ENCODE data around the gene BOLL.
"Not testable (repeated sequence)": the region's sequence is repeated elsewhere in the genome, so short reads cannot be mapped to it uniquely, and the experiment has no call there.

Gene BOLL

DNA sequence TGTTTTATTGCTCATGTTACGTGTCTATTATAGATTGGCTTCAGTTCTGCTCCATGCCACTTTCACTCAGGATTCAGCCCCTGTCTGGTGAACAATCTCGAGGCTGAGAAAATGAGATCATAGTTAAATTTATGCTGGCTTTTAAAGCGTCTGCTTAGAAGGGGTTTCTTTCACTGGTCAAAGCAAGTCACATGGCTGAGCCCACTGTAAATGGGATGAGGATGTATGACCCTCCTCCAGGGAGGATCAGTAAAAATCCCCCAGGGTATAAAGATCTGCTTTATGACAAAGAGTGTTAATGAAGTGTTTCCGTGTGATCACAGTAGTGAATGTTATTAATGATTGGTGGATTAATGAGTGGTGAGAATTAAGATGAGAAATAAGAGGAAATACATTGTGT lies 13.1 kb upstream of the BOLL start:
- no peak for DNase-seq (ENCODE audit: low spot score)

DNA sequence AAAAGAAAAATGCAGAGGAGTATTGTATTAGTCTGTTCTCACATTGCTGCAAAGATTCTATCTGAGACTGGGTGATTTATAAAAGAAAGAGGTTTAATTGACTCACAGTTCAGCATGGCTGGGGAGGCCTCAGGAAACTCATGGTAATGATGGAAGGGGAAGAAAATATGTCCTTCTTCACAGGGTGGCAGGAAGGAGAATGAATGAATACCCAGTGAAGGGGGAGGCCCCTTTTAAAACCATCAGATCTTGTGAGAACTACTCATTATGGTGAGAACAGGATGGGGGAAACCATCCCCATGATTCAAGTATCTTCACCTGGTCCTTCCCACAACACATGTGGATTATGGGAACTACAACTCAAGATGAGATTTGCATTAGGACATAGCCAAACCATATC lies 10.2 kb upstream of the BOLL start:
- DNase-seq (ENCODE audit: low spot score), result no peak

DNA sequence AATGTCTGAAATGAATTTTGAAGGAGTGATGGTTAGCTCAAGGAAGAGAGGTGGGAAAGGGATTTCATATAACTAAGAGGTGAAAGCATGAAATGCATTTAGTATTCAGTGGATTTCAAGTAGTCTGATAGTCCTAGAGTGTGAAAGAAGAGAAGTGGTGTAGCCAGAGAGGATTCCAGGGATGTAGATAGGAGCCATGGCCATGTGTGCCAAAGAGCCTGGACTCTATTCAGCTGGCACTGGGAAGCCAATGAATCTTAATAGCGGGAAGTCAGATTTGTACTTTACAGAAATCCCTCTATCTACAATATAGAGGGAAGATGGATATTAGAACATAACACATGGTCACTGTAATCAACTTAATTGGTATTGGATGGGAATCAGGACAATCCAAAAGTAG lies 8.3 kb upstream of the BOLL start:
- DNase-seq (ENCODE audit: low spot score), result no peak

- DNase-seq (ENCODE audit: low spot score), result no peak
Measured at GRCh38 chr2:197786010-197786877, 1.1 kb upstream of the BOLL start.

DNA sequence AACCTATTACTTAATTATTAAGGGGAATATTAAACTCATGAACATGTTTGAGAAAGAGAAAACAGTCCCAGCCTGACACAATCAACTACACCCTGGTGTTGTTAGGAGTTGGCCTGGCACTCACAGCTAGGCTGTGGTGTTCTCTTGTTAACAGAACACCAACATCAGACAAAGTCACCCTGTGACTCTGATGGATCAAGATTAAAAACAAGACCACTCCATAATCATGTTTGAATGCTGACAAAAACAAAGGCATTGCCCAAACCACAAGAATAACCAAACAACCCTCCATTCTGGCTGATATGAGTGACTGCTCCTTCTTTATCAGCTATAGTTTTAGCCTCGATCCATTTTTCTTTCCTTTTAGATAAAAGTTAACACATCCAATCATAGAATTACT lies 3.0 kb downstream of the BOLL start:
- no peak for DNase-seq (ENCODE audit: low spot score)

GRCh38 chr2:197779261-197779660 lies 5.9 kb downstream of the BOLL start:
- DNase-seq (ENCODE audit: low spot score), result no peak

DNA sequence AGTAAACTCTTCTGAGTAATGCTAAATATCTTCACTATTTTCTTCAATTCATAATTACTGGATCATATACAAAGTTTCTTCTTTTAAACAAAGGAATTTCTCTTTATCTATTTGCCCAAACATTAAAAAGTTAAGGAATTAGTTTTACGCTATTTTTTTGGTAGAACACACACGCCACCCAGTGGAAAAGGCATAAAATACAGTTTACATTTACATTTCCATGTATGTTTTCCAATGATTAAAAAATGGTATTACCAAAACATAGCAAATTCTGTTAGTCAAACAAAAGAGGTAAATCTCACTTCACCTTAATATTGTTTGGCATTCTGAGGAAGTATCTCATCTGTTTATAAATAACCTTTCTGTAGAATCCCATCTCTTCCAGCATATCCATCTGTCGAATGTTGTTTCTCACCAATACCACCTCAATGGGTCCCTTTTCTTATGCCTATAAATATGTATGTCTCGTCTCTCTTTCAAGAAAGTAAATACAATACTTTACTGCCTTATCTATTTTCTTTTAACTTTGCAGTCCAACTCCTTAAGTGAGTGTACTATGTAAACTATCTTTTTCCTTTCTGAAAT lies 7.2 kb downstream of the BOLL start:
- DNase-seq (ENCODE audit: low spot score), result peak; percentile 32

GRCh38 chr2:197760293-197760657 lies 24.8 kb downstream of the BOLL start:
- no peak for DNase-seq (ENCODE audit: low spot score)

GRCh38 chr2:197759625-197760292 lies 25.4 kb downstream of the BOLL start:
- DNase-seq (ENCODE audit: low spot score), result no peak

- no peak for DNase-seq (ENCODE audit: low spot score)
Measured at GRCh38 chr2:197759013-197759412, 26.1 kb downstream of the BOLL start.

DNA sequence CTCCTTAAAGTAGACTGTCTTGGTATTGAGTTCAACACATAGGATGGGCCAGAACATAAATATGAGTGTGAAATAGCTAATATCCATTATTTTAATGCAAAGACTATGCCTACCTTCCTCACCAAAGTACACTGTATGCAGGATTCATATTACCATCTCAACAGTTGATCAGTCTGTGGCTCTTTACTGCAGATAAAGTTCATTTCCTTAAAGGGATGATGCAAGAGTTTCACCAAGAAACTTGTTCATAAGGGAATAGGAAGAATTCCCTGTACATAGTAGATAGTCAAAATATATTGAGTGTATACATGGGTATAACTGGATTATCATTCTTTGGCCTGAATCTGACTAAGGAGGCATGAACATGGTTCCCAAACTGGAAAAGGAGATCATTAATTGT lies 44.9 kb downstream of the BOLL start:
- no peak for DNase-seq (ENCODE audit: low spot score)

GRCh38 chr2:197728555-197729544 lies 56.3 kb downstream of the BOLL start:
- not testable (repeated sequence) for DNase-seq (ENCODE audit: low spot score)

DNA sequence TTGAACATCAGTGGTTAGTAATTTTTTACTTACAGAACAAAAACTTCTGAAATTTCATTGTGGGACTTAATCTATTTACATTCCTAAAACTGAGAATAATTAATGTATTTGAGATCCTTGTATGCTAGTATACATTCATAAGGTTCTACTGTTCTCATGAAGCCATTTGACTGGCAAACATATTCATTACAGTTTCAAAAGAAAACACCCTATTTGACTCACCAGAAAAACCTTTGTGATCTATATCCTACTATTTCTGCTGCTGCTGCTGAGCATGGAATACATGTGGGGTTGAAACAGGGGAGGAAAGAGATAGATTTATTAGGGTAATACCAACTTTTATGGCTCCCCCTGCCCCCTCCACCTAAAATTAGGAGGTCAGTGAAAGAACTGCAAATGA lies 58.1 kb downstream of the BOLL start:
- no peak for DNase-seq (ENCODE audit: low spot score)

- DNase-seq (ENCODE audit: low spot score), result no peak
Measured at GRCh38 chr2:197717863-197718262, 67.3 kb downstream of the BOLL start.

DNA sequence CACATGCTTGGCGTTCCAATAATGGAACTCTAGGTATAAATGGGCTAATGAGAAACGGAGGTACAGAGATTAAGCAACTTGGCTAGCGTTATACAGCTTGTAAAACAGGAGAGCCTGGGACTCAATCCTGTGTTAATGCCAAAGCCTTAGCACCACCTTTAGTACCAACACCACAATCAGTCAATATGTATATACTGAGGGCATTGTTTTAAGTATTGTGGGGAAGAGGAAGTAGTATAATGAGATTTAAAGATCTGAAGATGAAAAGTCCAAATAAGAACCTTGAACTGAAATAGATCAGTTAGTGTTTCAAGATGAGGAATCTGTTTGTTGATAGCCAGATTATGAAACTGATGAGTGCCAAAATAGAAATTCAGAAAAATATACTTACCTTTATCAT lies 71.8 kb downstream of the BOLL start:
- DNase-seq (ENCODE audit: low spot score), result no peak

GRCh38 chr2:197711578-197711977 lies 73.5 kb downstream of the BOLL start:
- no peak for DNase-seq (ENCODE audit: low spot score)

GRCh38 chr2:197710424-197711042 lies 74.6 kb downstream of the BOLL start:
- DNase-seq (ENCODE audit: low spot score), result no peak

- not testable (repeated sequence) for DNase-seq (ENCODE audit: low spot score)
Measured at GRCh38 chr2:197709140-197709539, 76.0 kb downstream of the BOLL start.

DNA sequence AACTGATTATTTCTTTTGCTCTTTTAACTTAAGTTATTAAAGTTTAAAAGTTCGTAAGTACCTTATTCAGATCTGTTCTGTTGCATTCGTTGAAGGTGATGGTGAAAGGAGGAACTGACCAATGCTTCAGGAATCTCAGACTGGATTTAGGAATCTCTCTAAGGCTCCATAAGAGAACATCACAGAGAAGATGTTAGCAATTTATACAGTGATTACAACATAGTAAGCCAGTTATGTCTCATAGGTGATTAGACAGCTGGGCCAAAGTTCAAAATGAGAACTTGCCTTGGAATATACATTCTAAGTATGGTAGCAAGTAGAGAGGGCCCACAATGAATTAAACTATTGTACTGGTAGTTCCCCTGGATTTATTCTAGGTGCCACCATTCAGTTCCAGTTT lies 76.8 kb downstream of the BOLL start:
- DNase-seq (ENCODE audit: low spot score), result peak; percentile 8

- DNase-seq (ENCODE audit: low spot score), result peak; percentile 47
Measured at GRCh38 chr2:197707316-197708213, 77.6 kb downstream of the BOLL start.

GRCh38 chr2:197706839-197707207 lies 78.3 kb downstream of the BOLL start:
- DNase-seq (ENCODE audit: low spot score), result no peak

Data from LoVo (cell line).